ENCODE measurements around the gene SLC25A21.
"Not testable (repeated sequence)": the region's sequence is repeated elsewhere in the genome, so short reads cannot be mapped to it uniquely, and the experiment has no call there.

Gene SLC25A21

GRCh38 chr14:36901861-36902260, 270.5 kb downstream of the SLC25A21 start:
- no peak for TF ChIP-seq ZEB2 (tag by site-specific recombination; IDR thresholded peaks at IDR 0.05)
- TF ChIP-seq PRDM6 (tag by site-specific recombination; IDR thresholded peaks at IDR 0.05), result peak; percentile 37; the same call in 1 of the 2 replicates
- TF ChIP-seq HOXD13 (CRISPR knock-in tag; IDR thresholded peaks at IDR 0.05; ENCODE audit: borderline replicate concordance), result no peak
- H3K9me3 ChIP-seq (ENCODE audit: control insufficient read depth, insufficient read depth, low read depth, low read length), result no peaks in the 10 kb centered on the region
- no peak overlapping the region for H3K4me3 ChIP-seq (ENCODE audit: low read depth, low read length)
- CTCF ChIA-PET, result no interaction called here
- POLR2A ChIA-PET, result no interaction called here
- H3K27ac ChIP-seq (ENCODE audit: extremely low read depth, low read depth, low read length), result no peak overlapping the region
- no peaks in the 10 kb centered on the region for H3K36me3 ChIP-seq (ENCODE audit: control insufficient read depth in 2 of 2, insufficient read depth in 1 of 2, low read length in 2 of 2)
- H3K4me1 ChIP-seq (ENCODE audit: control insufficient read depth, insufficient read depth, low read length), result peaks cover 12% of the 10 kb centered on the region; the same call in 1 of the 2 replicates

GRCh38 chr14:36900846-36901245, 271.6 kb downstream of the SLC25A21 start:
- Histone ChIP-seq H3K9me3 (ENCODE audit: control insufficient read depth, insufficient read depth, low read depth, low read length) (no peaks in the 10 kb centered on the region), H3K4me1 (ENCODE audit: control insufficient read depth, insufficient read depth, low read length) (peaks cover 12% of the 10 kb centered on the region; the same call in 1 of the 2 replicates), H3K36me3 (ENCODE audit: control insufficient read depth in 2 of 2, insufficient read depth in 1 of 2, low read length in 2 of 2) (no peaks in the 10 kb centered on the region), H3K27ac (ENCODE audit: extremely low read depth, low read depth, low read length) (no peak overlapping the region), H3K4me3 (ENCODE audit: low read depth, low read length) (no peak overlapping the region)
- ChIA-PET POLR2A (no interaction called here), CTCF (interaction anchor here (0.7 kb wide), 1 partner anchor 29 kb away, joined by 3 read pairs; no protein-coding TSS in a partner anchor)
- TF ChIP-seq ZNF791 (tag by site-specific recombination; IDR thresholded peaks at IDR 0.05) (no peak), FEZF1 (tag by site-specific recombination; IDR thresholded peaks at IDR 0.05) (no peak), ZNF473 (tag by site-specific recombination; IDR thresholded peaks at IDR 0.05) (no peak), ZNF514 (tag by site-specific recombination; IDR thresholded peaks at IDR 0.05) (no peak), ZNF677 (tag by site-specific recombination; IDR thresholded peaks at IDR 0.05) (no peak), KLF1 (tag by site-specific recombination; IDR thresholded peaks at IDR 0.05) (no peak), ZNF10 (tag by site-specific recombination; IDR thresholded peaks at IDR 0.05) (no peak), ZNF416 (tag by site-specific recombination; IDR thresholded peaks at IDR 0.05) (no peak), ZNF335 (tag by site-specific recombination; conservative IDR thresholded peaks at IDR 0.05) (no peak), ZNF16 (tag by site-specific recombination; IDR thresholded peaks at IDR 0.05; ENCODE audit: low read depth) (no peak), ZNF426 (tag by site-specific recombination; IDR thresholded peaks at IDR 0.05) (no peak), BCL11B (tag by site-specific recombination; IDR thresholded peaks at IDR 0.05; ENCODE audit: low read depth) (no peak), PRDM4 (tag by site-specific recombination; IDR thresholded peaks at IDR 0.05) (no peak), ZNF169 (tag by site-specific recombination; IDR thresholded peaks at IDR 0.05) (no peak), ZNF704 (tag by site-specific recombination; IDR thresholded peaks at IDR 0.05) (no peak)

- POLR2A ChIA-PET; H3K36me3 ChIP-seq (ENCODE audit: control insufficient read depth in 2 of 2, insufficient read depth in 1 of 2, low read length in 2 of 2); H3K9me3 ChIP-seq (ENCODE audit: control insufficient read depth, insufficient read depth, low read depth, low read length); H3K27ac ChIP-seq (ENCODE audit: extremely low read depth, low read depth, low read length); CTCF ChIA-PET; H3K4me3 ChIP-seq (ENCODE audit: low read depth, low read length); H3K4me1 ChIP-seq (ENCODE audit: control insufficient read depth, insufficient read depth, low read length): not testable (repeated sequence)
- peak; percentile 60 for TF ChIP-seq ZNF529 (tag by site-specific recombination; IDR thresholded peaks at IDR 0.05; ENCODE audit: insufficient replicate concordance)
These were observed 276.1 kb downstream of the SLC25A21 start for GRCh38 chr14:36896300-36896699.
